Hematopoietic multipotent progenitor cell treated with erythropoietin and hydrocortisone succinate and interleukin-3 and kit ligand, for 6 days (in vitro differentiated cells): ENCODE results near the gene IFIT2.
"Not testable (repeated sequence)": the region's sequence is repeated elsewhere in the genome, so short reads cannot be mapped to it uniquely, and the experiment has no call there.

ENCODE experiments used
- DNase-seq: peaks from one replicate; pipeline ENCODE4 v3.0.0-alpha.2; 2015

IFIT2 gene

GRCh38 chr10:89301721-89302445 lies at the start of gene IFIT2:
TSS of gene IFIT2 (plus strand) at chr10:89302046. CDS start at chr10:89302124, 78 bp downstream.
- peak; percentile 69 for DNase-seq

- no peak for DNase-seq
Measured at GRCh38 chr10:89252225-89252585, 49.6 kb upstream of the IFIT2 start.

- not testable (repeated sequence) for DNase-seq
Measured at GRCh38 chr10:89255091-89255579, 46.7 kb upstream of the IFIT2 start.

- DNase-seq = no peak
Measured at GRCh38 chr10:89255793-89256192, 46.1 kb upstream of the IFIT2 start.

GRCh38 chr10:89256340-89256739 lies 45.5 kb upstream of the IFIT2 start:
- DNase-seq = no peak

GRCh38 chr10:89256962-89257361 lies 44.9 kb upstream of the IFIT2 start:
- DNase-seq = no peak

GRCh38 chr10:89257581-89257980 lies 44.3 kb upstream of the IFIT2 start:
- DNase-seq = no peak

- DNase-seq = no peak
Measured at GRCh38 chr10:89258881-89259280, 43.0 kb upstream of the IFIT2 start.

- no peak for DNase-seq
Measured at GRCh38 chr10:89262086-89263051, 39.5 kb upstream of the IFIT2 start.

GRCh38 chr10:89263091-89263490 lies 38.8 kb upstream of the IFIT2 start:
- no peak for DNase-seq

GRCh38 chr10:89263531-89263930 lies 38.3 kb upstream of the IFIT2 start:
- DNase-seq = no peak

GRCh38 chr10:89266721-89267453 lies 35.0 kb upstream of the IFIT2 start:
- DNase-seq = no peak

- no peak for DNase-seq
Measured at GRCh38 chr10:89269433-89270152, 32.3 kb upstream of the IFIT2 start.

- DNase-seq = no peak
Measured at GRCh38 chr10:89270153-89270483, 31.7 kb upstream of the IFIT2 start.

GRCh38 chr10:89271532-89271931 lies 30.3 kb upstream of the IFIT2 start:
- DNase-seq = no peak

- DNase-seq = no peak
Measured at GRCh38 chr10:89273680-89274079, 28.2 kb upstream of the IFIT2 start.

GRCh38 chr10:89274928-89275327 lies 26.9 kb upstream of the IFIT2 start:
- DNase-seq = no peak

- DNase-seq = no peak
Measured at GRCh38 chr10:89275383-89275782, 26.5 kb upstream of the IFIT2 start.

GRCh38 chr10:89278034-89278535 lies 23.8 kb upstream of the IFIT2 start:
- no peak for DNase-seq

- no peak for DNase-seq
Measured at GRCh38 chr10:89278900-89279392, 22.9 kb upstream of the IFIT2 start.

- DNase-seq = peak; percentile 32
Measured at GRCh38 chr10:89279421-89279869, 22.4 kb upstream of the IFIT2 start.

GRCh38 chr10:89280508-89280907 lies 21.3 kb upstream of the IFIT2 start:
- DNase-seq = no peak
